Measurements from ENCODE around the gene FYN.

DNA sequence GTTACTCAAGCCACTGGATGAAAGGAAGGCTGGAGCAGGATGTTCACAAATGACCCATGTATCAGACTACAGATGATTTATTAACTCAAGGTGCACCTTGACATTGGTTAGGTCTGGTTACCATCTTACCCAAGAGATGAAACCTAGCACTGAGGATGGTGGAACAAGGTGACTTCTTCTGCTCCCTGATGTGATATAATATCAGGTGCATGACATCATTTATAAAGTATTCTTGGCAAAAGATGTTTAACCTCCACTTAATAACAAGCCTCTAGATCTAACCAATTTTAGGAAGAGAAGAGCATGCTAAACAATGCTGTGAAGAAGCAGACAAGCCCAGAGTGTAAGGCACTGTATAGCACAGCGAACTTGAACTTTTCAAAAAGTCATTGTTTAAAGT lies 100.9 kb downstream of the FYN start:
- TF ChIP-seq ZNF311 (tag by site-specific recombination; IDR thresholded peaks at IDR 0.05; ENCODE audit: borderline replicate concordance): no peak
- TF ChIP-seq, protein P1, sequence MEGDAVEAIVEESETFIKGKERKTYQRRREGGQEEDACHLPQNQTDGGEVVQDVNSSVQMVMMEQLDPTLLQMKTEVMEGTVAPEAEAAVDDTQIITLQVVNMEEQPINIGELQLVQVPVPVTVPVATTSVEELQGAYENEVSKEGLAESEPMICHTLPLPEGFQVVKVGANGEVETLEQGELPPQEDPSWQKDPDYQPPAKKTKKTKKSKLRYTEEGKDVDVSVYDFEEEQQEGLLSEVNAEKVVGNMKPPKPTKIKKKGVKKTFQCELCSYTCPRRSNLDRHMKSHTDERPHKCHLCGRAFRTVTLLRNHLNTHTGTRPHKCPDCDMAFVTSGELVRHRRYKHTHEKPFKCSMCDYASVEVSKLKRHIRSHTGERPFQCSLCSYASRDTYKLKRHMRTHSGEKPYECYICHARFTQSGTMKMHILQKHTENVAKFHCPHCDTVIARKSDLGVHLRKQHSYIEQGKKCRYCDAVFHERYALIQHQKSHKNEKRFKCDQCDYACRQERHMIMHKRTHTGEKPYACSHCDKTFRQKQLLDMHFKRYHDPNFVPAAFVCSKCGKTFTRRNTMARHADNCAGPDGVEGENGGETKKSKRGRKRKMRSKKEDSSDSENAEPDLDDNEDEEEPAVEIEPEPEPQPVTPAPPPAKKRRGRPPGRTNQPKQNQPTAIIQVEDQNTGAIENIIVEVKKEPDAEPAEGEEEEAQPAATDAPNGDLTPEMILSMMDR (tag by site-specific recombination; IDR thresholded peaks at IDR 0.05): no peak
- no peak for TF ChIP-seq MZF1 (tag by site-specific recombination; IDR thresholded peaks at IDR 0.05; ENCODE audit: borderline replicate concordance)
- no peak for TF ChIP-seq ZNF776 (tag by site-specific recombination; IDR thresholded peaks at IDR 0.05; ENCODE audit: borderline replicate concordance)
- TF ChIP-seq, protein P2, sequence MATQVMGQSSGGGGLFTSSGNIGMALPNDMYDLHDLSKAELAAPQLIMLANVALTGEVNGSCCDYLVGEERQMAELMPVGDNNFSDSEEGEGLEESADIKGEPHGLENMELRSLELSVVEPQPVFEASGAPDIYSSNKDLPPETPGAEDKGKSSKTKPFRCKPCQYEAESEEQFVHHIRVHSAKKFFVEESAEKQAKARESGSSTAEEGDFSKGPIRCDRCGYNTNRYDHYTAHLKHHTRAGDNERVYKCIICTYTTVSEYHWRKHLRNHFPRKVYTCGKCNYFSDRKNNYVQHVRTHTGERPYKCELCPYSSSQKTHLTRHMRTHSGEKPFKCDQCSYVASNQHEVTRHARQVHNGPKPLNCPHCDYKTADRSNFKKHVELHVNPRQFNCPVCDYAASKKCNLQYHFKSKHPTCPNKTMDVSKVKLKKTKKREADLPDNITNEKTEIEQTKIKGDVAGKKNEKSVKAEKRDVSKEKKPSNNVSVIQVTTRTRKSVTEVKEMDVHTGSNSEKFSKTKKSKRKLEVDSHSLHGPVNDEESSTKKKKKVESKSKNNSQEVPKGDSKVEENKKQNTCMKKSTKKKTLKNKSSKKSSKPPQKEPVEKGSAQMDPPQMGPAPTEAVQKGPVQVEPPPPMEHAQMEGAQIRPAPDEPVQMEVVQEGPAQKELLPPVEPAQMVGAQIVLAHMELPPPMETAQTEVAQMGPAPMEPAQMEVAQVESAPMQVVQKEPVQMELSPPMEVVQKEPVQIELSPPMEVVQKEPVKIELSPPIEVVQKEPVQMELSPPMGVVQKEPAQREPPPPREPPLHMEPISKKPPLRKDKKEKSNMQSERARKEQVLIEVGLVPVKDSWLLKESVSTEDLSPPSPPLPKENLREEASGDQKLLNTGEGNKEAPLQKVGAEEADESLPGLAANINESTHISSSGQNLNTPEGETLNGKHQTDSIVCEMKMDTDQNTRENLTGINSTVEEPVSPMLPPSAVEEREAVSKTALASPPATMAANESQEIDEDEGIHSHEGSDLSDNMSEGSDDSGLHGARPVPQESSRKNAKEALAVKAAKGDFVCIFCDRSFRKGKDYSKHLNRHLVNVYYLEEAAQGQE (tag by site-specific recombination; IDR thresholded peaks at IDR 0.05): no peak
- TF ChIP-seq, protein P3, sequence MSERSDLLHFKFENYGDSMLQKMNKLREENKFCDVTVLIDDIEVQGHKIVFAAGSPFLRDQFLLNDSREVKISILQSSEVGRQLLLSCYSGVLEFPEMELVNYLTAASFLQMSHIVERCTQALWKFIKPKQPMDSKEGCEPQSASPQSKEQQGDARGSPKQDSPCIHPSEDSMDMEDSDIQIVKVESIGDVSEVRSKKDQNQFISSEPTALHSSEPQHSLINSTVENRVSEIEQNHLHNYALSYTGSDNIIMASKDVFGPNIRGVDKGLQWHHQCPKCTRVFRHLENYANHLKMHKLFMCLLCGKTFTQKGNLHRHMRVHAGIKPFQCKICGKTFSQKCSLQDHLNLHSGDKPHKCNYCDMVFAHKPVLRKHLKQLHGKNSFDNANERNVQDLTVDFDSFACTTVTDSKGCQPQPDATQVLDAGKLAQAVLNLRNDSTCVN (tag by site-specific recombination; optimal IDR thresholded peaks at IDR 0.05): no peak
- TF ChIP-seq ZNF677 (tag by site-specific recombination; IDR thresholded peaks at IDR 0.05): no peak
- TF ChIP-seq ZNF555 (tag by site-specific recombination; conservative IDR thresholded peaks at IDR 0.05): no peak
- TF ChIP-seq GFI1B (tag by site-specific recombination; IDR thresholded peaks at IDR 0.05): no peak
- TF ChIP-seq, protein P4, sequence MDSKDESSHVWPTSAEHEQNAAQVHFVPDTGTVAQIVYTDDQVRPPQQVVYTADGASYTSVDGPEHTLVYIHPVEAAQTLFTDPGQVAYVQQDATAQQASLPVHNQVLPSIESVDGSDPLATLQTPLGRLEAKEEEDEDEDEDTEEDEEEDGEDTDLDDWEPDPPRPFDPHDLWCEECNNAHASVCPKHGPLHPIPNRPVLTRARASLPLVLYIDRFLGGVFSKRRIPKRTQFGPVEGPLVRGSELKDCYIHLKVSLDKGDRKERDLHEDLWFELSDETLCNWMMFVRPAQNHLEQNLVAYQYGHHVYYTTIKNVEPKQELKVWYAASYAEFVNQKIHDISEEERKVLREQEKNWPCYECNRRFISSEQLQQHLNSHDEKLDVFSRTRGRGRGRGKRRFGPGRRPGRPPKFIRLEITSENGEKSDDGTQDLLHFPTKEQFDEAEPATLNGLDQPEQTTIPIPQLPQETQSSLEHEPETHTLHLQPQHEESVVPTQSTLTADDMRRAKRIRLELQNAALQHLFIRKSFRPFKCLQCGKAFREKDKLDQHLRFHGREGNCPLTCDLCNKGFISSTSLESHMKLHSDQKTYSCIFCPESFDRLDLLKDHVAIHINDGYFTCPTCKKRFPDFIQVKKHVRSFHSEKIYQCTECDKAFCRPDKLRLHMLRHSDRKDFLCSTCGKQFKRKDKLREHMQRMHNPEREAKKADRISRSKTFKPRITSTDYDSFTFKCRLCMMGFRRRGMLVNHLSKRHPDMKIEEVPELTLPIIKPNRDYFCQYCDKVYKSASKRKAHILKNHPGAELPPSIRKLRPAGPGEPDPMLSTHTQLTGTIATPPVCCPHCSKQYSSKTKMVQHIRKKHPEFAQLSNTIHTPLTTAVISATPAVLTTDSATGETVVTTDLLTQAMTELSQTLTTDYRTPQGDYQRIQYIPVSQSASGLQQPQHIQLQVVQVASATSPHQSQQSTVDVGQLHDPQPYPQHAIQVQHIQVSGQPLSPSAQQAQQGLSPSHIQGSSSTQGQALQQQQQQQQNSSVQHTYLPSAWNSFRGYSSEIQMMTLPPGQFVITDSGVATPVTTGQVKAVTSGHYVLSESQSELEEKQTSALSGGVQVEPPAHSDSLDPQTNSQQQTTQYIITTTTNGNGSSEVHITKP (tag by site-specific recombination; IDR thresholded peaks at IDR 0.05): no peak
- TF ChIP-seq ZNF121 (tag by site-specific recombination; IDR thresholded peaks at IDR 0.05): no peak

Measured in HEK293 (cell line).